Cardiac fibroblast (primary cell): ENCODE measurements around the gene FAM83D.

Experiments used
- DNase-seq, 2 donors: peaks; one replicate each; pipeline versions ENCODE4 v3.0.0 to v3.0.0-alpha.2; 2010; ENCODE audit warnings: low read depth in 2 of 2
- H3K4me3 ChIP-seq, 2 donors: replicated peaks in 1 of 2; 1 replicate in 1 of 2; 2 replicates in 1 of 2; pipeline ENCODE4 v1.5.1; 2011; ENCODE audit warnings: low read depth in 2 of 2, low read length in 2 of 2, mild to moderate bottlenecking in 2 of 2, moderate library complexity in 1 of 2
- TF ChIP-seq, protein P1 (sequence below): IDR thresholded peaks from one replicate; pipeline ENCODE4 v1.5.1; 2011; ENCODE audit warnings: low read depth, mild to moderate bottlenecking, low read length, inconsistent platforms

FAM83D gene

DNA sequence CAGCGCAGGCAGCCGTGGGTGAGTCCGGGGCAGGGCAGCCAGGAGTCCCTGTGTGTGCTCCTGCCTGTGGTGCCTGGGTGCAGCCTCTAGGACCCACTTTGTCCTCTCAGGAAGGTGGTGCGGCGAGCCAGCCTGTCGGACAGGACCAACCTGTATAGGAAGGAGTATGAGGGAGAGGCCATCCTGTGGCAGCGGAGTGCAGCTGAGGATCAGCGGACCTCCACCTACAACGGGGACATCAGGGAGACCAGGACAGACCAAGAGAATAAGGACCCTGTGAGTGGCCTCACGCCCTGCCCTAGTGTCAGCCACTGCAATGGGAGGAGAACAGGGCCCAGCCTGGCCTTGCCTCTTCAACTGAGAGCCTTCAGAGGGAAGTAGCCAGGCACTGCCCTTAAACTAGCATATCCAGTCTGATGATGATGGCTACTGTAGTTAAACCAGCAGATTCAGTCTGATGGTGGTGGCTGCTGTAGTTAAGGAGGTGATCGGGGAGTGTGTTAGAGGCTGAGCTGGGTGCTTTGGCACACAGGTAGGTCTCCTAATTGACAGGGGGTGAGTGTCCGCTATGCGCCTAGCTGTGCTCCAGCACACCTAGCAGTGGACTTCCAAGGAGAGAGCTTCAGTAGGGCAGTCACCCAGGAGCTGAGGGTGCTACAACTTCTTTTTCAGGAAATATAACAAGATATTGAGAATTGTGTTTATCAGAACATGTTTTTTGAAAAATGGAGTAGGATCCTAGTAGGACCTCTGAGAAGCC lies 18.1 kb upstream of the FAM83D start:
- H3K4me3 ChIP-seq = no peak overlapping the region
- no peak for DNase-seq
- TF ChIP-seq, protein P1, sequence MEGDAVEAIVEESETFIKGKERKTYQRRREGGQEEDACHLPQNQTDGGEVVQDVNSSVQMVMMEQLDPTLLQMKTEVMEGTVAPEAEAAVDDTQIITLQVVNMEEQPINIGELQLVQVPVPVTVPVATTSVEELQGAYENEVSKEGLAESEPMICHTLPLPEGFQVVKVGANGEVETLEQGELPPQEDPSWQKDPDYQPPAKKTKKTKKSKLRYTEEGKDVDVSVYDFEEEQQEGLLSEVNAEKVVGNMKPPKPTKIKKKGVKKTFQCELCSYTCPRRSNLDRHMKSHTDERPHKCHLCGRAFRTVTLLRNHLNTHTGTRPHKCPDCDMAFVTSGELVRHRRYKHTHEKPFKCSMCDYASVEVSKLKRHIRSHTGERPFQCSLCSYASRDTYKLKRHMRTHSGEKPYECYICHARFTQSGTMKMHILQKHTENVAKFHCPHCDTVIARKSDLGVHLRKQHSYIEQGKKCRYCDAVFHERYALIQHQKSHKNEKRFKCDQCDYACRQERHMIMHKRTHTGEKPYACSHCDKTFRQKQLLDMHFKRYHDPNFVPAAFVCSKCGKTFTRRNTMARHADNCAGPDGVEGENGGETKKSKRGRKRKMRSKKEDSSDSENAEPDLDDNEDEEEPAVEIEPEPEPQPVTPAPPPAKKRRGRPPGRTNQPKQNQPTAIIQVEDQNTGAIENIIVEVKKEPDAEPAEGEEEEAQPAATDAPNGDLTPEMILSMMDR = no peak

DNA sequence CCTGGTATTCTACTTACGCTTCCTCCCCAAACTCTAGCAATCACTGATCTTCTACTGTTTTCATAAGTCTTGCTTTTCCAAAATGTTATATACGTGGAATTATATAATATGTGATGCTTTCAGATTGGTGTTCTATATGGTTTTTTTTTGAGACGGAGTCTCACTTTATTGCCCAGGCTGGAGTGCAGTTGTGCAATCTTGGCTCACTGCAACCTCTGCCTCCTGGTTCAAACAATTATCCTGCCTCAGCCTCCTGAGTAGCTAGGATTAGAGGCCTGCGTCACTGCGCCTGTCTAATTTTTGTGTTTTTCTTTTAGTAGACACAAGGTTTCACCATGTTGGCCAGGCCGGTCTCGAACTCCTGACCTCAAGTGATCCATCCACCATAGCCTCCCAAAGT lies 10.9 kb upstream of the FAM83D start:
- TF ChIP-seq, protein P1 = no peak
- no peak overlapping the region for H3K4me3 ChIP-seq
- DNase-seq = no peak

DNA sequence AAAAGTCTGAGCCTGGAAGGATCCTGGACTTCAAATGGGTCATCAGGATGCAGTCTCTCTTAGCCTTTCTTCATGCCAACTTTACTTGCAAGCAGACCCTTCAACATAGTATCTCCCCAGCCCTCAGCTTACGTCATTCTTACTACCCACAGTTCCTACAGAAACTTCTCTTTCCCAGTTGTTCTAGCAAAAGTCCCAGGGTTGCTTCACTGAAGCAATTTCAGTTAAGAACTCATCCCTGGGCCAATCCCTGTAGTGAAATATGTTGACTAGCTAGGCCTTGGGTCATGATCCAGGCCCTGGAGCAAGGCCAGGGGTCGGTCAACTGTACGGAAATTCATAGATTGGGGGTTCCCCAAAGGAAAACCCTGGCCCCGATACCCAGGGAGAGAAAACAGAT lies 8.6 kb upstream of the FAM83D start:
- H3K4me3 ChIP-seq = no peak overlapping the region
- TF ChIP-seq, protein P1 = no peak
- no peak for DNase-seq

DNA sequence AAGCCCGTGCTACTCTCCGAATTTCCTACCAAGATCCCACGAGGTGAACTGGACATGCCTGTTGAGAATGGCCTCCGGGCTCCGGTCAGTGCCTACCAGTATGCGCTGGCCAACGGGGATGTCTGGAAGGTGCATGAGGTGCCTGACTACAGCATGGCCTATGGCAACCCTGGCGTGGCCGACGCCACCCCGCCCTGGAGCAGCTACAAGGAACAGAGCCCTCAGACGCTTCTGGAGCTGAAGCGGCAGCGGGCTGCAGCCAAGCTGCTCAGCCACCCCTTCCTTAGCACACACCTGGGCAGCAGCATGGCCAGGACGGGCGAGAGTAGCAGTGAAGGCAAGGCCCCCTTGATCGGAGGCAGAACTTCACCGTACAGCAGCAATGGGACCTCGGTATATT lies 8.0 kb upstream of the FAM83D start:
- no peak overlapping the region for H3K4me3 ChIP-seq
- DNase-seq = no peak
- TF ChIP-seq, protein P1 = no peak

DNA sequence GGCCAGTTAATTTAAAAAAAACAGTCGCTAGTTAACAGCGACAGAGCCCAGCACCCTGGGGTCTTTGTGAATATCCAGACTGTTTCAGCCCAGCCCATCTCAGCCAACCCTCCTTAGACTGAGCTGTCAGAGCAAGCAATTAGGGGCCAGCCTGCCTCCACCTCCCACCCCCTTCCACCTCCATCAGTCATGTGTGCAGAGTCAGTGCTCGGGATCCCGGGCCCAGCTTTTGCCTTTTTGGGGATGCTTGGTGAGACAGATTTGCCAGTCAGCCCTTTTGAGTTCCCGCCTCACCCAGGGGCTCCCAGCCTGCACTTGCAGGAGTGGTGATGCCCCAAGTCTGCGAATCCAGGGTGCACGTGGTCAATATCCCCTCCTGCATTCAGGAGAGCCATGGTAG lies 6.5 kb upstream of the FAM83D start:
- TF ChIP-seq, protein P1 = no peak

DNA sequence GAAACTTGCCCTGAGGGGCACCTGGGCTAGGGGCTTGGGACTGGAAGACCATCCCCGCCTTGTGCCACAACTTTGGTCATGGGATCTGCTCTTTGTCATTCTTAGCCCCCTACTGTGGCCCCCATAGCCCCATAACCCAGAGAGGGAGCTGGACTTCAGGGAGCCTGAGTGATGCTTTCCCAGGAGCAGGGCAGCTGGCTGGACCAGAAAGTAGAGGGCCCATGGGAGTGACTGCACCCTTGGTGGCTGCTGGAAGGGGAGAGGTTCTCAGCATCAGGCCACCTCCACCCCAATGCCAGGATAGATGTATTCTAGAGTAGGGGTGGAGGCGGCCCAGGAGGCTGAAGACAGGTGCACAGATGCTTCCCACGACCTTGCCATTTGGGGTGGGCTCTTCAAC lies 5.8 kb upstream of the FAM83D start:
- no peak overlapping the region for H3K4me3 ChIP-seq

More for the DNA sequence above, 6.5 kb upstream of the FAM83D start:
- no peak for DNase-seq
- no peak overlapping the region for H3K4me3 ChIP-seq

More for the DNA sequence above, 5.8 kb upstream of the FAM83D start:
- DNase-seq = no peak
- TF ChIP-seq, protein P1 = no peak
